Spleen (tissue), 11 donors: ENCODE data around the gene DLGAP3. TPM values are rescaled to one million over a fixed set of nuclear protein-coding genes. Genes with fewer than 3 reads are reported as not detected.
A peak's percentile ranks its signal among the peaks of the same experiment; 100 is the strongest.

Source experiments
- DNase-seq: peaks from one replicate; pipeline ENCODE4 v3.0.0-alpha.2; 2020
- H3K27ac ChIP-seq, 8 donors: fragments of 200-600 bp; sonication (generic) in 7 of 8; 1 replicate in 4 of 8; 2 replicates in 4 of 8; pipeline versions ENCODE4 v1.5.0 to v1.8.0; 2016 to 2021; ENCODE audit warnings: inconsistent platforms in 4 of 8, mild to moderate bottlenecking in 4 of 8, moderate library complexity in 1 of 8
- H3K27me3 ChIP-seq, 7 donors: fragments of 200-600 bp; sonication (generic) in 6 of 7; replicated peaks in 1 of 7; 1 replicate in 4 of 7; 2 replicates in 3 of 7; pipeline versions ENCODE4 v1.5.0 to v1.8.0; 2016 to 2021; ENCODE audit warnings: inconsistent platforms in 3 of 7, mild to moderate bottlenecking in 1 of 7
- H3K36me3 ChIP-seq, 6 donors: fragments of 200-600 bp; sonication (generic) in 5 of 6; 1 replicate in 4 of 6; 2 replicates in 2 of 6; pipeline versions ENCODE4 v1.5.0 to v1.8.0; 2016 to 2021; ENCODE audit warnings: inconsistent platforms in 2 of 6
- H3K4me1 ChIP-seq, 6 donors: fragments of 200-600 bp; sonication (generic) in 5 of 6; 1 replicate in 3 of 6; 2 replicates in 3 of 6; pipeline versions ENCODE4 v1.5.0 to v1.8.0; 2016 to 2021; ENCODE audit warnings: inconsistent platforms in 3 of 6
- H3K4me3 ChIP-seq, 8 donors: fragments of 200-600 bp; sonication (generic) in 7 of 8; 1 replicate in 4 of 8; 2 replicates in 4 of 8; pipeline versions ENCODE4 v1.5.0 to v1.8.0; 2016 to 2021; ENCODE audit warnings: inconsistent platforms in 4 of 8, mild to moderate bottlenecking in 4 of 8, moderate library complexity in 2 of 8
- H3K9me3 ChIP-seq, 8 donors: fragments of 200-600 bp; sonication (generic) in 7 of 8; 1 replicate in 4 of 8; 2 replicates in 4 of 8; pipeline versions ENCODE4 v1.5.0 to v1.8.0; 2016 to 2021; ENCODE audit warnings: inconsistent platforms in 4 of 8
- POLR2A ChIP-seq, 3 donors: fragments of 450-650 bp; IDR thresholded peaks; one replicate each; pipeline ENCODE4 v1.5.1; 2017; ENCODE audit warnings: antibody characterized with exemption in 3 of 3, mild to moderate bottlenecking in 1 of 3
- POLR2AphosphoS5 ChIP-seq, 3 donors: sonication (generic); formaldehyde crosslinking; IDR thresholded peaks; one replicate each; pipeline ENCODE4 v1.5.1; 2017; ENCODE audit warnings: antibody characterized with exemption in 3 of 3
- WGBS, 5 donors: extraction: QIAGEN DNeasy Blood & Tissue Kit in 3 of 5; methylation state at CpG; one replicate each; pipeline versions ENCODE4 v1.1.5 to v1.1.7; 2013 to 2018; 5-methylcytosine and 5-hydroxymethylcytosine counted together
- intact Hi-C: fragments of 100-400 bp; cut with DNase I; formaldehyde crosslinking; loops from one replicate; pipeline ENCODE4 v1.15.0; 2023; ENCODE audit warnings: low total_unique reads
- polyA plus RNA-seq, 3 donors: library from polyadenylated mRNA; stranded (reverse); fragments of 200-250 nt; gene quantifications; one replicate each; pipeline ENCODE4 v1.2.1, GENCODE V29; 2013
- total RNA-seq, 7 donors: library from RNA; depleted of rRNA in 3 of 7; stranded (reverse); fragments of >200 nt in 3 of 7; fragmentation: NEBNext Ultra II Directional in 4 of 7; extraction: Animal tissue kit (Norgen Biotek cat#: 25700) in 4 of 7; gene quantifications; one replicate each; pipeline versions ENCODE4 v1.1.0 to v1.2.1, GENCODE V29; 2016 to 2021
- TF ChIP-seq, protein P1 (sequence below), 11 experiments: fragments of 200-600 bp in 7 of 11; fragments of 450-650 bp in 4 of 11; sonication (generic) in 4 of 11; IDR thresholded peaks in 8 of 11; conservative IDR thresholded peaks in 3 of 11; 1 replicate in 7 of 11; 2 replicates in 4 of 11; pipeline versions ENCODE4 v1.4.0 to v1.8.0; 2016 to 2021; ENCODE audit warnings: antibody characterized with exemption in 11 of 11, inconsistent platforms in 4 of 11, mild to moderate bottlenecking in 1 of 11
- donor health status: healthy with polysubstance abuse.
- donor health status: DM: no; HTN: no; CAD: no; lungs with moderate emphysema.
- donor health status: DM: no; HTN: no; CAD: no.
- donor health status: Bipolar disorder and iron deficiency.
- donor health status: healthy.
- donor health status: DM: no; HTN: no; CAD: no.
- donor health status: DM: yes; HTN: yes; CAD: no.

Gene DLGAP3
- total and polyA plus RNA-seq, 10 donors, result 0.54 to 4.3 (median 1.9) TPM

DNA sequence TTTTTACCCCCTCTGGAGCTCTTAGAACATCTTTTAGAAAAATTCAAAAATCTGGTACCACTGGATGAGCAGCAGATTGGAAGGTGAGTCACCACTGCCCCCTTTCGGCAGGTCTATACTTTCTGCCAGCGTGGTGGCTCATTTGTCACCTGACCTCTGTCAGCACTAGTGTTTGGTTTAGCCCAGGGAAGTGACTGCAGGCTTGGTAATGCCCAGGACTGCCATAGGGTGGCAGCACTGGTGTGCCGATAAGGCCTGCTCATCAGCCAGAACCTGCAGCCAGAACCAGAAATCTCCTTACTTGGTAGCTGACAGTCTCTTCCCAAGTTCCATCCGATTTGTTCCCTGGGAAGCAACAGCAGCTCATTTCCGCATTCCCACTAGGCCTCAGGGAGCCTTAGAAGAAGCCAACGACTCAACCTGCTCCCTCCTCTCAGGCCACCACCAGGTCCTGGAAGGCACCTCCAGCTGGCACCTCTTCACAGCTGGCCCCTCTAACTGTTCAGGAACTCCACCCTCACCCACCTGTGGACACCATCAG, 76.7 kb downstream of the DLGAP3 start:
- Histone ChIP-seq H3K4me3 (no peak overlapping the region), H3K9me3 (no peaks in the 10 kb centered on the region), H3K27ac (peak overlapping the region in 3 of 8 donors; percentile 38 to 47 (median 46)), H3K27me3 (no peaks in the 10 kb centered on the region), H3K4me1 (peaks cover 6 to 64% (median 30%) of the 10 kb centered on the region in 6 donors), H3K36me3 (peaks cover 4 to 80% (median 29%) of the 10 kb centered on the region in 6 donors)
- no peak for TF ChIP-seq POLR2A (IDR thresholded peaks at IDR 0.05)
- TF ChIP-seq POLR2AphosphoS5 (IDR thresholded peaks at IDR 0.05), result peak in 2 of 3 donors; percentile 50 to 73
- TF ChIP-seq, protein P1, sequence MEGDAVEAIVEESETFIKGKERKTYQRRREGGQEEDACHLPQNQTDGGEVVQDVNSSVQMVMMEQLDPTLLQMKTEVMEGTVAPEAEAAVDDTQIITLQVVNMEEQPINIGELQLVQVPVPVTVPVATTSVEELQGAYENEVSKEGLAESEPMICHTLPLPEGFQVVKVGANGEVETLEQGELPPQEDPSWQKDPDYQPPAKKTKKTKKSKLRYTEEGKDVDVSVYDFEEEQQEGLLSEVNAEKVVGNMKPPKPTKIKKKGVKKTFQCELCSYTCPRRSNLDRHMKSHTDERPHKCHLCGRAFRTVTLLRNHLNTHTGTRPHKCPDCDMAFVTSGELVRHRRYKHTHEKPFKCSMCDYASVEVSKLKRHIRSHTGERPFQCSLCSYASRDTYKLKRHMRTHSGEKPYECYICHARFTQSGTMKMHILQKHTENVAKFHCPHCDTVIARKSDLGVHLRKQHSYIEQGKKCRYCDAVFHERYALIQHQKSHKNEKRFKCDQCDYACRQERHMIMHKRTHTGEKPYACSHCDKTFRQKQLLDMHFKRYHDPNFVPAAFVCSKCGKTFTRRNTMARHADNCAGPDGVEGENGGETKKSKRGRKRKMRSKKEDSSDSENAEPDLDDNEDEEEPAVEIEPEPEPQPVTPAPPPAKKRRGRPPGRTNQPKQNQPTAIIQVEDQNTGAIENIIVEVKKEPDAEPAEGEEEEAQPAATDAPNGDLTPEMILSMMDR (IDR thresholded peaks at IDR 0.05 in 8 of 11, conservative IDR thresholded peaks at IDR 0.05 in 3 of 11), result peak; percentile 93 to 99 (median 98)
- peak; percentile 93 for DNase-seq
- intact Hi-C loops, result loop anchor here (5.0 kb wide), 1 partner anchor 65 kb away; no protein-coding TSS in a partner anchor
- 34 to 40% (median 38%) methylated on average over 6 of the region's 6 CpGs for WGBS, 5 donors

DNA sequence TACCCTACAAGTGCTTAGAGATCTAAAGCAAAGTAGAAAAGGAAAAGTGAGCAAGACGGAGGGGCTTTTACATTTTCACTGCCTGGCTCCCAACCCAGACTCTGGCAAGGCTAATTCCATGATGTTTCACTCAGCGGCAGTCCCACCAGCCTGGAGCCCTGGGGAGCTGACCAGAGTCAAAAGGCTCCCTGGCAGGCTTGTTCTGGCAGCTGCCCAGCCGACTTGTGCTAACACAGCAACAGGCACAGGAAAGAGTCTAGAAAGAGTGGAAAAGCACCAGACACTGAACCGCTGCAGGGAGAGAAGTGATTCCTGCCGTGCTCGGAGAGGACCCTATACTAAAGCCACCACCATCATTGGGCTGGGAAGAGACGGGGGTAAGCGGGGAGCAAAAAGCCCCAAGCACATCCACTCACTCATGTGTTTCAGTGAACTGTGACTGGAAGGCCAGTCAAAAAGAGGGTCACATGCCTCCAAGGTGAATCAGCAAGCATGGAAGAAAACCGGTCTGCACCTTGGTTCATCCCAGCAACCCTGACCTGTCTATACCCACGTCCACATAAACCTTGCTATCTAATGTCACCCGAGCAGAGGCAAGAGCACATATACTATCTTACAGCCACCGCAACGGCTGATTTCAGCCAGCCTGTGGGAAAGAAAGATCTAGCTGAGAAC, 77.9 kb downstream of the DLGAP3 start:
- Histone ChIP-seq H3K27ac (peak overlapping the region in 3 of 8 donors; percentile 6 to 41 (median 9)), H3K36me3 (peaks cover 4 to 87% (median 29%) of the 10 kb centered on the region in 6 donors), H3K4me1 (peaks cover 0 to 55% (median 19%) of the 10 kb centered on the region in 6 donors), H3K9me3 (no peaks in the 10 kb centered on the region), H3K4me3 (no peak overlapping the region), H3K27me3 (no peaks in the 10 kb centered on the region)
- 74 to 82% (median 78%) methylated on average over 13 of the region's 13 CpGs for WGBS, 5 donors
- DNase-seq, result no peak
- peak in 2 of 3 donors; percentile 21 to 23 for TF ChIP-seq POLR2AphosphoS5 (IDR thresholded peaks at IDR 0.05)
- TF ChIP-seq, protein P1 (IDR thresholded peaks at IDR 0.05 in 8 of 11, conservative IDR thresholded peaks at IDR 0.05 in 3 of 11), result no peak
- no peak for TF ChIP-seq POLR2A (IDR thresholded peaks at IDR 0.05)
- intact Hi-C loops, result loop anchor here (5.0 kb wide), 1 partner anchor 64 kb away; no protein-coding TSS in a partner anchor

DNA sequence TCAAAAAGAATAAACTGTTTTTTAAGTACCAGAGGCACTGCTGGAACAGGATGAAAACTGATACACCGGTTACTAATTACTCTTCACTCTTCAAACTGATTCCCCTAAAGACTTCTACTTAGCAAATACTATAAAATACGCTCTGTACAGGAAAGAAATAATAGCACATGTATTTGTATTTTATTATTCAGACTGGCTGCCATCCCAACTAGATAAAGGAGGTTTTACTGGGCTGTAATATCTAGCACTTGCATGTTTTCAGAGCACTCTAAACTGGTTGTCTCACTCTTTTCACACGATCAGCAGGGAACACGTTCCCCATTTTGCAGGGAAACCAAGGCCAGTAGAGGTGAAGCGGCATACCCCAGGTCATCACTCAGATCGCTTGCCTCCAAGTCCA, 79.1 kb downstream of the DLGAP3 start:
- peaks cover 0 to 47% (median 14%) of the 10 kb centered on the region in 6 donors for H3K4me1 ChIP-seq
- WGBS, 5 donors, result 73 to 90% (median 86%) methylated on average over 6 of the region's 6 CpGs
- H3K27ac ChIP-seq, result no peak overlapping the region
- TF ChIP-seq, protein P1 (IDR thresholded peaks at IDR 0.05 in 8 of 11, conservative IDR thresholded peaks at IDR 0.05 in 3 of 11), result no peak
- TF ChIP-seq POLR2AphosphoS5 (IDR thresholded peaks at IDR 0.05) (no peak), POLR2A (IDR thresholded peaks at IDR 0.05) (no peak)
- no peaks in the 10 kb centered on the region for H3K9me3 ChIP-seq
- H3K27me3 ChIP-seq, result no peaks in the 10 kb centered on the region
- peaks cover 4 to 75% (median 23%) of the 10 kb centered on the region in 6 donors for H3K36me3 ChIP-seq
- no peak for DNase-seq
- intact Hi-C loops, result loop anchor here (5.0 kb wide), 1 partner anchor 63 kb away; no protein-coding TSS in a partner anchor
- no peak overlapping the region for H3K4me3 ChIP-seq

DNA sequence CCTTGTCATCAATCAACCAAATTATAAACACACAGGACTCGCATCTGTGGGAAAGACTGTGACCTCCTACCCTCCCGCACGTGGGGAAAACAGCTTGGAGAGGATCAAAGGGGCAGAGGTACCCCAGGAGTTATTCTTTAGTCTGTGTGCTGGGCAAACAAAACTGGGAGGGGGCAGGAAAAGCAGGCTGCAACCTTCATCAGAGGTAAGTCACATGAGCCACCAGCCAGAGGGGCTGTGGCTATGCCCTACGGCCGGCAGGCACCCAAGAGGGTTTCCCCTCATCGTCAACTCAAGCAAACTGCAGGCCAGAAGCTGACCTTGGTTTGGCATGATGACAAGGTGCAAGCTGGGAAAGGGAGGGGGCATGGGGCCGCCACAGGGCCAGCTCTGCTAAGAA, 82.4 kb downstream of the DLGAP3 start:
- TF ChIP-seq, protein P1 (IDR thresholded peaks at IDR 0.05 in 8 of 11, conservative IDR thresholded peaks at IDR 0.05 in 3 of 11), result no peak
- TF ChIP-seq POLR2A (IDR thresholded peaks at IDR 0.05), result no peak
- TF ChIP-seq POLR2AphosphoS5 (IDR thresholded peaks at IDR 0.05), result no peak
- Histone ChIP-seq H3K4me3 (no peak overlapping the region), H3K9me3 (no peaks in the 10 kb centered on the region), H3K4me1 (peaks cover 0 to 59% (median 33%) of the 10 kb centered on the region in 6 donors), H3K27ac (no peak overlapping the region), H3K36me3 (peaks cover 0 to 47% (median 2%) of the 10 kb centered on the region in 6 donors), H3K27me3 (no peaks in the 10 kb centered on the region)
- intact Hi-C loops, result no loop called here
- 75 to 83% (median 78%) methylated on average over 7 of the region's 7 CpGs for WGBS, 5 donors
- no peak for DNase-seq
